Activated CD4-positive, CD25-positive, alpha-beta regulatory T cell treated with anti-CD3 and anti-CD28 coated beads, Interleukin-2, amount 50 U/mL, for 72 hours (primary cell): ENCODE data around the gene RPS19BP1.

Experiments used
- DNase-seq: peaks from one replicate; pipeline ENCODE4 v3.0.0; 2021

Gene RPS19BP1

DNA sequence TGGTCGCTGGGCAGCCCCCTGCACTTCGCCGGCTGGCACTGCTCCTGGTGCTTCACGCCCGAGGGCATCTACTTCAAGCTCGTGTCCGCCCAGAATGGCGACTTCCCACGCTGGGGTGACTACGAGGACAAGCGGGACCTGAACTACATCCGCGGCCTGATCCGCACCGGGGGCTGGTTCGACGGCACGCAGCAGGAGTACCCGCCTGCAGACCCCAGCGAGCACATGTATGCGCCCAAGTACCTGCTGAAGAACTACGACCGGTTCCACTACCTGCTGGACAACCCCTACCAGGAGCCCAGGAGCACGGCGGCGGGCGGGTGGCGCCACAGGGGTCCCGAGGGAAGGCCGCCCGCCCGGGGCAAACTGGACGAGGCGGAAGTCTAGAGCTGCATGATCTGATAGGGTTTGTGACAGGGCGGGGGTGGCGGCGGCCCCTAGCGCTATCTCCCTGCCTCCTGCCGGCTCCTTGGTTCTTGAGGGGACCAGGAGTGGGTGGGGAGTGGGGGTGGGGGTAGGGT lies 43.9 kb downstream of the RPS19BP1 start:
- no peak for DNase-seq

DNA sequence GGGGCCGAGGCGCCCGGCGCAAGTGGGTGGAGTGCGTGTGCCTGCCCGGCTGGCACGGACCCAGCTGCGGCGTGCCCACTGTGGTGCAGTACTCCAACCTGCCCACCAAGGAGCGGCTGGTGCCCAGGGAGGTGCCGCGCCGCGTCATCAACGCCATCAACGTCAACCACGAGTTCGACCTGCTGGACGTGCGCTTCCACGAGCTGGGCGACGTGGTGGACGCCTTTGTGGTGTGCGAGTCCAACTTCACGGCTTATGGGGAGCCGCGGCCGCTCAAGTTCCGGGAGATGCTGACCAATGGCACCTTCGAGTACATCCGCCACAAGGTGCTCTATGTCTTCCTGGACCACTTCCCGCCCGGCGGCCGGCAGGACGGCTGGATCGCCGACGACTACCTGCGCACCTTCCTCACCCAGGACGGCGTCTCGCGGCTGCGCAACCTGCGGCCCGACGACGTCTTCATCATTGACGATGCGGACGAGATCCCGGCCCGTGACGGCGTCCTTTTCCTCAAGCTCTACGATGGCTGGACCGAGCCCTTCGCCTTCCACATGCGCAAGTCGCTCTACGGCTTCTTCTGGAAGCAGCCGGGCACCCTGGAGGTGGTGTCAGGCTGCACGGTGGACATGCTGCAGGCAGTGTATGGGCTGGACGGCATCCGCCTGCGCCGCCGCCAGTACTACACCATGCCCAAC lies 44.6 kb downstream of the RPS19BP1 start:
- no peak for DNase-seq

DNA sequence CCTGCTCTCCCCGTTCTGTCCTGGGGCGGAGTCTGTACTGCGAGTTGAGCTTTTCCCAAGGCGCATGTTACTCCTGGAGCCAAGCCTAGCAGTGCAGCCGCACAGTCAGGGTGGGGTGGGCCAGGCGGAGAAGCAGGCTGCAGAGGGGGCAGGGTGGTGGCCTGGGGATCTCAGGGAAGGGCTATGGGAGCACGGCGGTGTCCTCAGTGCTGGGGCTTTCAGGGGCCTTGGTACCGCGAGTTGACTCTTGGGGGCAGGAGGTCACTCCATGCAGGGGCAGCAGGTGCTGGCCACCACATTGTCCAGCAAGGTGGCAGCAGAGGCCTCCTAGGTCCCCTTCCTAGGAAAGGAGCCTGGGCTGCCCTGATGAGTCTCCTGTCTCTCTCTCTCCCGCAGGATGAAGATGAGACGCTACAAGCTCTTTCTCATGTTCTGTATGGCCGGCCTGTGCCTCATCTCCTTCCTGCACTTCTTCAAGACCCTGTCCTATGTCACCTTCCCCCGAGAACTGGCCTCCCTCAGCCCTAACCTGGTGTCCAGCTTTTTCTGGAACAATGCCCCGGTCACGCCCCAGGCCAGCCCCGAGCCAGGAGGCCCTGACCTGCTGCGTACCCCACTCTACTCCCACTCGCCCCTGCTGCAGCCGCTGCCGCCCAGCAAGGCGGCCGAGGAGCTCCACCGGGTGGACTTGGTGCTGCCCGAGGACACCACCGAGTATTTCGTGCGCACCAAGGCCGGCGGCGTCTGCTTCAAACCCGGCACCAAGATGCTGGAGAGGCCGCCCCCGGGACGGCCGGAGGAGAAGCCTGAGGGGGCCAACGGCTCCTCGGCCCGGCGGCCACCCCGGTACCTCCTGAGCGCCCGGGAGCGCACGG lies 45.4 kb downstream of the RPS19BP1 start:
- no peak for DNase-seq

DNA sequence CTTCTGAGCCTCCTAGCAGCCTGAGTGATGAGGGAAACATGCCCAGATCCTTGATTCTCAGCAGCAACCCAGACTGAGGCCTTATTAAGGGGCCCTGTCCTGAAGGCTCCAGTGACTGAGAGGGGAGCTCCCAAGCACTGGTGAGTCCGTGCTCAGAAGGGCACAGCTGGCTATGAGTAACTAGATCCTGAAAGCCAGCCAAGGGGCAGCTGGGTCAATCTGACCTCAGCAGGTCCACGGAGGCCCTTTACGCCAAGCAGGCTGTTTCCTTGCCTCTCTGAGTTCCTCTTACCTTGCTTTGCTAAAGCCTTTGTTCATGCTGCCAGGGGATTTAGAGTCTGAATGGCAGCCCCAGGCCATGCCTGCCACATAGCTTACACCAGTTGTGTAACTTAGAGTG lies 49.8 kb downstream of the RPS19BP1 start:
- no peak for DNase-seq

DNA sequence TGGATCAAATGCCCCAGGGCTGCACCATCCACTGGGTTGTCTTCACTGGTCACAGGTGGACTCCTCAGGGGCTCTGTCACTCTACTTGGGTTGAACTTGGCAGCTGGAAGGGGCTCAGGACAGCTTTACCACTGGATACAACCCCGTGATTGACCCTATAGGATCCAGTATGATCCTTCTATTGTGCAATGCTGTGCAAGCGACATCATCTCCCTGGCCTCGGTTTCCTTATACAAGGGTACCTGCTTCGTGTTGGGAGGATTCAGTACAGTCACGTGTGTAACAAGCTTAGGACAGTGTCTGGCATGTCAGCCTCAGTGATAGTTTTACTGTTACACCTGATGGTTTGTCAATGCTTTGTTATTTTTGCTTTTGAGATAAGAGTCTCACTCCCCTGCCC lies 51.0 kb downstream of the RPS19BP1 start:
- no peak for DNase-seq

DNA sequence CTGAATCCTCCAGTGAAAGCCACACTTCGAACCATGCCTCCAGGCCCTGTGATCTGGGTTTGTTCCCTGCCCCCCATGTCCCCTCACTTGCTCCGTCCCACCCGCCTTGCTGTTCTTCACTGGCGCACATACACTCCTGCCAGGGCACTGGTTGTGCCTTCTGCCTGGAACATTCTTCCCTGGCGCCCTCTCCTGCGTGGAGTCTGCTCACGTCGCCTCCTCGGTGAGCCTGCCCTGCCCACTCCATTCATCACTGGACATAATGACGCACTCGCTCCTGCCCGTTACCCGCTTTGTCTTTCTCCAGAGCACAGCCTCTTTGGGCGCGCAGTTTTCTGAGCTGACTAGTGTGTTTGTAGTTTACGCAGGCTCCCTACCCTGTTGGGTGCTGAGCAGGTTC lies 51.5 kb downstream of the RPS19BP1 start:
- DNase-seq: no peak

DNA sequence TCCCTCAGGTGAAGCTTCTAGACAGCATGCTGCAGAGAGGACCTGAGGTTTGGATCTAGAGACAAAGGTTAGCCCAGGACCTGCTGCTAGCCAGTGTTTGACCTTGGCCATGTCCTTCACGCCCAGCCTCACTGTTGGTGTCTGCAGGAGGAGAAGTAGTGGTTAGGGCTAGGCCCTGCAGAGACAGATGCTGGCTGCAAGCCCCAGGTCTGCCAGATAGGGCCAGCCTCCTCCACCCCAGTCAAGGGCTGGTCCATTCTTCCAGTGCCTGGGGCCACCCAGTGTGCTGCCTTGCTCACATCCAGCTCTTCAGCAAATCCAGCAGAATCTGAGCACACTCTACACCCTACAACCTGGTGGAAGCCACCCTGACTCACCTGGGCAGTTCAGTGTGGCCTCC lies 52.0 kb downstream of the RPS19BP1 start:
- no peak for DNase-seq

DNA sequence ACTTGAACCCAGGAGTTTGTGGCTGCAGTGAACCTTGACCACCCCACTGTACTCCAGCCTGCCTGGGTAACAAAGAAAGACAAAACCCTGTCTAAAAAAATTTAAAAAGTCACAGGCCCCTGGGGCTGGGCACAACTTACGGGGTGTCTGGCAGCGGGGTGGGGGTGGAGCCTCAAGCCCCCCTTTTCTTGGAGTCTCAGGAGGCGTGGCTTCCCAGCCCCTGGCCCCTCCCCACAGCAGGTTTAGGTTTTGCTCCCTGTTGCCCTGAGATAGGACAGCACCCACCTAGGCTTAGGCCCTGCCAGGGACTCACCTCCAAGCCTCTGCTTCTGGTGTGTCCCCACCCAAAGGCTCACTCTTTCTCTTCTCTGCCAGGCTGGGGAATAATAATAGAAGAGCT lies 53.3 kb downstream of the RPS19BP1 start:
- no peak for DNase-seq
